HG03342 (cell line): Measurements from ENCODE around the gene RSPH1.
"Not testable (repeated sequence)": the region's sequence is repeated elsewhere in the genome, so short reads cannot be mapped to it uniquely, and the experiment has no call there.

Experiments used
- ATAC-seq: cut with Tn5 transposase; IDR thresholded peaks from one replicate; pipeline ENCODE4 v1.9.1; 2021; ENCODE audit warnings: mild to moderate bottlenecking, moderate library complexity; ENCODE audit not compliant: unreplicated experiment

The RSPH1 gene

GRCh38 chr21:42489991-42490390 lies 6.0 kb downstream of the RSPH1 start:
- ATAC-seq, result no peak

DNA sequence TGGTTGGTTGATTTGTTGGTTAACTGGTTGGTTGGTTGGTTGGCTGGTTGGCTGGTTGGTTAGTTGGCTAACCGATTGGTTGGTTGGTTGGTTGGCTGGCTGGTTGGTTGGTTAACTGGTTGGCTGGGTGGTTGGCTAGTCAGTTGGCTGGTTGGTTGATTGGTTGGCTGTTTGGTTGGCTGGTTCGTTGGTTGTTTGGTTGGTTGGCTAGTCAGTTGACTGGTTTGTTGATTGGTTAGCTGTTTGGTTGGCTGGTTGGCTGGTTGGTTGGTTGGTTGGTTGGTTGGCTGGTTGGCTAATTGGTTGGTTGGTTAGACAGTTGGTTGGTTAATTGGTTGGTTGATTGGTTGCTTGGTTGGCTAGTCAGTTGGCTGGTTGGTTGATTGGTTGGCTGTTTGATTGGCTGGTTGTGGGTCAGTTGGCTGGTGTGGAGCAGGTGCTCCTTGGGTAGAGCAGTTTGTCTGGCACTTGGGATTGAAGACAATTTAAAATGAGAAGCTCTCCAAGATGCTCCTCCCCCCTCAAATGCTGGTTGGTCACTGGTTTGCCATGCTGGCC lies 6.9 kb downstream of the RSPH1 start:
- ATAC-seq, result no peak

GRCh38 chr21:42486531-42486930 lies 9.5 kb downstream of the RSPH1 start:
- ATAC-seq, result no peak

- no peak for ATAC-seq
Measured at GRCh38 chr21:42486072-42486471, 10.0 kb downstream of the RSPH1 start.

GRCh38 chr21:42484966-42485365 lies 11.1 kb downstream of the RSPH1 start:
- no peak for ATAC-seq

GRCh38 chr21:42481169-42481568 lies 14.9 kb downstream of the RSPH1 start:
- ATAC-seq, result no peak

DNA sequence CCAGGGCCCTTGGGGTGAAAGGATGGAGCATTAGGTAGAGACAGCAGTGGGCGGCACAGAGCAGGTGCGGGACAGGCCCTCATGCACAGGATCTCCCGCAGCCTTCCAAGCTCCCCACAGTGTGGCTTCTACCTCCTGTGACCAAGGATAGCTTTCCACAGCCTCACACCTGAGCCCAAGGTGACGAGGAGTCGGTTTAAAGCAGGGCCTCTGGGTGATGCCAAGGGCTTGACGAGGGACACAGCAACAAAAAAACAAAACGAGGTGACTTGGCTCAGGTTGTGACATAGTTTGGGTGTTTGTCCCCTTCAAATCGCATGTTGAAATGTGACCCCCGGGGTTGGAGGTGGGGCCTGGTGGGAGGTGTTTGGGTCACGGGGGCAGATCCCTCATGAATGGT lies 15.3 kb downstream of the RSPH1 start:
- ATAC-seq, result no peak

DNA sequence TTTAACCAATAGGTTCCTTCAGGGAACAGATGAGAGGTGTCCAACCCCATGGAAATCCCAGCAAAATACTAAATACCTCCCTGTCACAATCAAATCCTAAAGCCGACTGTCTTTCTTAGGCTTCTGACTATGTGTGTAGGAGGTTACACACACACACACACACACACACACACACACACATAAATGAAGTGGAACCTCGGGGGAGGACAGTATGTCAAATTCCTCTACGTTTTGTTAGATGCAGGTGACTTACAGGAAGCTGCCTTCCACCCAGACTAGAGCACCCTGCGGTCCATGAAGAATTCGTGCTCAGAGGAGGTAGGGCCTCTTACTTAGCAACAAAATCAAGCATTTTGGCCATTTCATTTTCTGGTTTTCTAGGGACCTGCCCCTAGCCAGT lies 16.4 kb downstream of the RSPH1 start:
- ATAC-seq, result no peak

- peak; percentile 50 for ATAC-seq
Measured at GRCh38 chr21:42478504-42478903, 17.5 kb downstream of the RSPH1 start.

- ATAC-seq, result no peak
Measured at GRCh38 chr21:42476388-42477331, 19.4 kb downstream of the RSPH1 start.

DNA sequence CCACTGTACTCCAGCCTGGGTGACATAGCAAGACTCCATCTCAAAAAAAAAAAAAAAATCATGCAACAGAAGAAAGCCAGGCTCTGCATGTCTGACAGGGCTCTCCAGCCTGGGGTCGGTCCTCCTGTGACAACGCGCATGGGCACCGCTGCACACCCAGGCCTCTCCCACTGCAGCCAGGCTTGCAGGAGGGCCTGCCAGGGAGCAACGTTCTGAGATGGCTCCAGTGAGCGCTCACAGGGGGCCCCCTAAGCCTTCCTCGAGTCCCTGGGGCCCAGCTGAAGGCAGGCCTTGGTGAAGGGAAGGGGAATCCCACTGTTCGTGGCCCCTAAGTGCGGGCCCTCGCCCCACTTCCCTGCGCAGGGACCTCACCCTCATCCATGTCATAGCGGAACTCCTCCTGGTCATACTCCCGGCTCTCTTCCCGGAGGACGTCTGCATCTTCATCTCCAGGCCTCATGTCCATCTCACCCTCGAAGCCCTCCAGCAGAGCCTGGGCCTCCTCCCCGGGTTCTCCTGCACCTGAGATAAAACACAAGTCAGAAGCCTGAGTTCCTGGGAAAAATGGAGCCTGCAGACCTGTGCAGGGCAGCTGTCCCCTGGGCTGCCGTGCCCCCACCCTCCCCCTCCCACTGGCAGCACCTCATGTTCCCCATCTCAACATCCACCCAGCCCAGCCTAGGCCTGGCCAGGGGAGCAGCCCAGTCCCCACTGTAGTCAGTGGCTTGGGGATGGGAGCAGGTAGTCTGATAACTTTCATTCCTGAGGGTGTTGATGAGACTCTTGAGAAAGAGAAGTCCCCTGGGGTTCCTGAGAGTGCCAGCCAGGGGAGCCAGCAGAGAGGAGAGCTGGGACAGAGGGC lies 20.3 kb downstream of the RSPH1 start:
- no peak for ATAC-seq

DNA sequence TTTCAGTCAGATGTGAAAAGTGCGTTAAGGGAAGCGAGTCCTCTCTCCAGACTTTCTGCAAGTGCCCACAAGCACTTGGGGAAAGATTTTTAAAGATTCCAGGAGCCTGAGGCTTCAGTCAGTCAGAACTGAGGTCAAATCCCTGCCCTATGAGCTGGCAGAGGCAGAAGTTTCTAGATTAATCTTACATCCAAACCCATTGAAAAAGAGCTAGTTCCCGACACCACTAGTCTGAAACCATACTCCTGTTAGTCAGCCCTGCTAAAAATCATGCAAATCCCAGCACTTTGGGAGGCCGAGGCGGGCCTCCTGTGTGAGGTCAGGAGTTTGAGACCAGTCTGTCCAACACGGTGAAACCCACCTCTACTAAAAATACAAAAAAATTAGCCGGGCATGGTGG lies 21.0 kb downstream of the RSPH1 start:
- no peak for ATAC-seq

DNA sequence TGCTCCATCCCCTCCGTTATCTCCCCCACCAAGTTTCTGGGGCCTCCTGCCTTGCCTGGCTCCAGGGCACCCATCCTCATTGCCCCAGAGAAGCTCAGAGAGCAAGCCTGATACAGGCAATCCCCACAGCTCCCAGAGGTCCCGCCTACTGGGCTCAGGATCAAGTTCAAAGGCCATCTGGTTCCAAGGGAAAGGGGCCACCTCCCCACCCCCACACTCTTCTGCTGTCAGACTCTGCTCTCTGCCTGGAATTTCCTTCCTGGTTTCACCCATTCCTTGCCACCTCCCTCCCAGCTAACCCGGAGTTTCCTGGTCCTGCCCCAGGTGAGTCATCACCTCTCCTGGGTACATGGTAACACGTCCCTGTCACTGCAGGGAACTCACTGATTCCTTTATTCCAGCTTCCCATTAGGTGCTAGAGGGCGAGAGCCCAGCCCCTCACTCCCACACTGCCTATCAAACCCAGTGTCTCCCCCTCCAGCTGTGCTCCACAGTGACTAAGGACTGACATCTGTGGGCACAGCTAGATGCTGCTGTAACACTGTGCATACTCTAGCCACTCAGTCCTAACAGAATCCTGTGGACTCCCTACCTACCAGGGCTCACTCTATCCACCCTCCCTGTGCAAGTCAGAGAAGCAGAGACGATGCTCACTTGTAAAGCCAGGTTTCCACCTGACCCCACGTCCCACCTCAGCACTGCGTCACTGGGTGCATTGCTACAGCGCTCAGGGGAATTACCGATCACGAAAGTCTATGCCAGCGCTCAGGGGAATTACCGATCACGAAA lies 21.8 kb downstream of the RSPH1 start:
- peak; percentile 51 for ATAC-seq

DNA sequence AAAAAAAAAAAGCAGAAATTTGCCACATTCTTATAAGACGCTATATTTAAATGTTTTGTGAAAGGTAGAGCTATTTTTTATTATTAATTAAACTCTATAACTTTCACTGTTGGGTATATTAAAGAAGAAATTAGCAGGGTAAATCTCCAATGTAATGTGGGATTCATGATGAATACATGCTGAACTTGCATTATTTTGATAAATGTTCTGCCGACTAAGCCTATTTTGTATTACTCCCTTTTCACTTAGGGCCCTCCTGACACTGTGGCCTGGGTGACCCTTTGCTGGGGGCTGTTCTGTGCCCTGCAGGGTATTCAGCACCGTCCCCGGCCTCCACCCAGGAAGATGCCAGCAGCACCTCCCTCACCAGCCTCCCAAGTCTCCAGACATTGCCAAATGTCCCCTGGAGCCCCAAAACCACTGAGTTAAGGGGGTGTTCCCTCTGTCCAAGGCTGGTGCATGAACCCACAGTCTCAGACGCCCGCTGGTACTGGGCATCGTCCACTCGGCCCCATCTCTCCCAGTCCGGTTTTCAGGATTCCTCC lies 22.5 kb downstream of the RSPH1 start:
- no peak for ATAC-seq

GRCh38 chr21:42472521-42472920 lies 23.5 kb downstream of the RSPH1 start:
- ATAC-seq, result no peak

GRCh38 chr21:42471716-42472330 lies 24.2 kb downstream of the RSPH1 start:
- ATAC-seq, result no peak

- no peak for ATAC-seq
Measured at GRCh38 chr21:42471206-42471605, 24.8 kb downstream of the RSPH1 start.

DNA sequence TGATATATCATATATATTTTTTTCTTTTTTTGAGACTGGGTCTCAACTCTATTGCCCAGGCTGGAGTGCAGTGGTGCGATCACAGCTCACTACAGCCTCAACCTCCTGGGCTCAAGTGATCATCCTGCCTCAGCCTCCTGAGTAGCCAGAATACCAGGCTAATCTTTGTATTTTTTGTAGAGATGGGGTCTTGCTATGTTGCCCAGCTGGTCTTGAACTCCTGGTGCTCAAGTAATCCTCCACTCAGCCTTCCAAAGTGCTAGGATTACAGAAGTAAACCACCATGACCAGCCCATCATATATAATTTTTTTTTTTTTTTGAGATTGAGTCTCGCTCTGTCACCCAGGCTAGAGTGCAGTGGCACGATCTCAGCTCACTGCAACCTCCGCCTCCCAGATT lies 26.3 kb downstream of the RSPH1 start:
- not testable (repeated sequence) for ATAC-seq

- ATAC-seq, result no peak
Measured at GRCh38 chr21:42469272-42469671, 26.8 kb downstream of the RSPH1 start.
